ENCODE data around the gene KIFC1.

The KIFC1 gene

DNA sequence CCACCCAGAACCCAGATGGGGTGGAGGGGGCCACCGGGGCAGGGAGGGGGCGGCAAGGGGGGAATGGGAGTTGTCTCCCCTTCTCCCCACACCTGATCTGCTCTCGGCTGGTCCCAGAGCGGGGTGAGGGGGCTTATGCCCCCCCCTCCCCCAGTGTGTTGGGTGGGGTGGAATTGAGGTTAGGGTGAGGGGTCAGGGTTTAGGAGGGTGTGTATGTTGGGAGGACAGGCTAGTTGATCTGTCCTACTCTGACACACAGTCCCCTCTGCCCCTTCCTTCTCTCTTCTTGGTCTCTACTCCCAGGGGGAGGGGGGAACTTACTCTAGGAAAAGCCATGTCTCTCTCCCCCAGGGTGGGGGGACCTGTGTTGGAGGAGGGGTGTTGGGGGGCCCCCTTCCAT lies 60.9 kb downstream of the KIFC1 start:
- Histone ChIP-seq H3K9ac (ENCODE audit: low read length) (no peak overlapping the region), H3K79me2 (ENCODE audit: insufficient read depth, low read length) (no peaks in the 10 kb centered on the region), H3K4me2 (ENCODE audit: low read length) (no peak overlapping the region), H3K27me3 (ENCODE audit: insufficient read depth, low read length) (no peaks in the 10 kb centered on the region), H3F3A (ENCODE audit: insufficient read depth, low read length) (no peaks in the 10 kb centered on the region), H3K4me3 (ENCODE audit: low read depth, low read length, poor library complexity, severe bottlenecking) (no peak overlapping the region), H2AFZ (ENCODE audit: low read length) (no peak overlapping the region), H4K20me1 (ENCODE audit: insufficient read depth, low read length) (no peaks in the 10 kb centered on the region), H3K4me1 (ENCODE audit: insufficient read depth, low read length, severe bottlenecking) (peaks cover 19% of the 10 kb centered on the region), H3K9me3 (ENCODE audit: low read length) (no peaks in the 10 kb centered on the region), H3K27ac (ENCODE audit: low read depth, low read length, poor library complexity, severe bottlenecking) (no peak overlapping the region), H3K36me3 (ENCODE audit: insufficient read depth, low read length) (peaks cover 12% of the 10 kb centered on the region; the same call in 1 of the 2 replicates), H3K9me2 (ENCODE audit: low read depth, low read length) (no peaks in the 10 kb centered on the region)
- TF ChIP-seq, protein P1, sequence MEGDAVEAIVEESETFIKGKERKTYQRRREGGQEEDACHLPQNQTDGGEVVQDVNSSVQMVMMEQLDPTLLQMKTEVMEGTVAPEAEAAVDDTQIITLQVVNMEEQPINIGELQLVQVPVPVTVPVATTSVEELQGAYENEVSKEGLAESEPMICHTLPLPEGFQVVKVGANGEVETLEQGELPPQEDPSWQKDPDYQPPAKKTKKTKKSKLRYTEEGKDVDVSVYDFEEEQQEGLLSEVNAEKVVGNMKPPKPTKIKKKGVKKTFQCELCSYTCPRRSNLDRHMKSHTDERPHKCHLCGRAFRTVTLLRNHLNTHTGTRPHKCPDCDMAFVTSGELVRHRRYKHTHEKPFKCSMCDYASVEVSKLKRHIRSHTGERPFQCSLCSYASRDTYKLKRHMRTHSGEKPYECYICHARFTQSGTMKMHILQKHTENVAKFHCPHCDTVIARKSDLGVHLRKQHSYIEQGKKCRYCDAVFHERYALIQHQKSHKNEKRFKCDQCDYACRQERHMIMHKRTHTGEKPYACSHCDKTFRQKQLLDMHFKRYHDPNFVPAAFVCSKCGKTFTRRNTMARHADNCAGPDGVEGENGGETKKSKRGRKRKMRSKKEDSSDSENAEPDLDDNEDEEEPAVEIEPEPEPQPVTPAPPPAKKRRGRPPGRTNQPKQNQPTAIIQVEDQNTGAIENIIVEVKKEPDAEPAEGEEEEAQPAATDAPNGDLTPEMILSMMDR (IDR thresholded peaks at IDR 0.05; ENCODE audit: low read length), result no peak
- TF ChIP-seq EZH2 (IDR thresholded peaks at IDR 0.05; ENCODE audit: borderline replicate concordance, low read length), result no peak

DNA sequence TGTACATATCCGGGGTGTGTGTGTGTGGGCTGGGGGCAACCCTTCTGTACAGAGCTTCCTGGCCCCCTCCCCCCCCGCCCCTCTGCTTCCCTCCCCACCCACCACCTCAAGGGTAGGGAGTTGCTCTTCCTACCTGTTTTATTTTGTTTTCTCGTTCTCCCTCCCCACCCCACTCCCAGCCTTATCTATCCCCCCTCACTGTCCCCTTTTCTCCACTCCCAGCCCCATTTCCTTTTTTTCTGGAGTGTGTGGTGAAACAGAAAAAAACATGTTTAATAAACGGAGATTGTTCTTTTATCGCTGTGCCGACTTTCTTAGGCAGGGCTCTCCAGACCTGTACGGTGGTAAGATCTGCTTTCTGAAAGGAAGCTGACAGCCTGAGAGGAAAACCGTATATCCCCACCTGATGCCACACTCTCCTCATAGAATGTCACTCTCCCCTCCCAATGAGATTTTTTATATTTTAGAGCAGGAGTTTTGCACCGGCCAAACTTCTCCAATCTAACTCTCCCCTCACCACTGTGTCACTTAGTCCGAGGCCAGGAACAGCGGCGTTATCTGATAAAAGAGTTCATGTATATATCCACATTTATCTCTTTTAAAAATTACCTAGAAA lies 61.9 kb downstream of the KIFC1 start:
- Histone ChIP-seq H3K36me3 (ENCODE audit: insufficient read depth, low read length) (peaks cover 12% of the 10 kb centered on the region; the same call in 1 of the 2 replicates), H3F3A (ENCODE audit: insufficient read depth, low read length) (no peaks in the 10 kb centered on the region), H3K4me3 (ENCODE audit: low read depth, low read length, poor library complexity, severe bottlenecking) (peak overlapping the region; percentile 78), H3K27me3 (ENCODE audit: insufficient read depth, low read length) (no peaks in the 10 kb centered on the region), H3K27ac (ENCODE audit: low read depth, low read length, poor library complexity, severe bottlenecking) (no peak overlapping the region), H3K9ac (ENCODE audit: low read length) (peak overlapping the region; percentile 74), H3K9me2 (ENCODE audit: low read depth, low read length) (no peaks in the 10 kb centered on the region), H2AFZ (ENCODE audit: low read length) (no peak overlapping the region), H3K79me2 (ENCODE audit: insufficient read depth, low read length) (no peaks in the 10 kb centered on the region), H3K4me2 (ENCODE audit: low read length) (peak overlapping the region; percentile 66), H3K4me1 (ENCODE audit: insufficient read depth, low read length, severe bottlenecking) (peaks cover 19% of the 10 kb centered on the region), H3K9me3 (ENCODE audit: low read length) (no peaks in the 10 kb centered on the region), H4K20me1 (ENCODE audit: insufficient read depth, low read length) (no peaks in the 10 kb centered on the region)
- TF ChIP-seq, protein P1 (IDR thresholded peaks at IDR 0.05; ENCODE audit: low read length), result no peak
- no peak for TF ChIP-seq EZH2 (IDR thresholded peaks at IDR 0.05; ENCODE audit: borderline replicate concordance, low read length)

DNA sequence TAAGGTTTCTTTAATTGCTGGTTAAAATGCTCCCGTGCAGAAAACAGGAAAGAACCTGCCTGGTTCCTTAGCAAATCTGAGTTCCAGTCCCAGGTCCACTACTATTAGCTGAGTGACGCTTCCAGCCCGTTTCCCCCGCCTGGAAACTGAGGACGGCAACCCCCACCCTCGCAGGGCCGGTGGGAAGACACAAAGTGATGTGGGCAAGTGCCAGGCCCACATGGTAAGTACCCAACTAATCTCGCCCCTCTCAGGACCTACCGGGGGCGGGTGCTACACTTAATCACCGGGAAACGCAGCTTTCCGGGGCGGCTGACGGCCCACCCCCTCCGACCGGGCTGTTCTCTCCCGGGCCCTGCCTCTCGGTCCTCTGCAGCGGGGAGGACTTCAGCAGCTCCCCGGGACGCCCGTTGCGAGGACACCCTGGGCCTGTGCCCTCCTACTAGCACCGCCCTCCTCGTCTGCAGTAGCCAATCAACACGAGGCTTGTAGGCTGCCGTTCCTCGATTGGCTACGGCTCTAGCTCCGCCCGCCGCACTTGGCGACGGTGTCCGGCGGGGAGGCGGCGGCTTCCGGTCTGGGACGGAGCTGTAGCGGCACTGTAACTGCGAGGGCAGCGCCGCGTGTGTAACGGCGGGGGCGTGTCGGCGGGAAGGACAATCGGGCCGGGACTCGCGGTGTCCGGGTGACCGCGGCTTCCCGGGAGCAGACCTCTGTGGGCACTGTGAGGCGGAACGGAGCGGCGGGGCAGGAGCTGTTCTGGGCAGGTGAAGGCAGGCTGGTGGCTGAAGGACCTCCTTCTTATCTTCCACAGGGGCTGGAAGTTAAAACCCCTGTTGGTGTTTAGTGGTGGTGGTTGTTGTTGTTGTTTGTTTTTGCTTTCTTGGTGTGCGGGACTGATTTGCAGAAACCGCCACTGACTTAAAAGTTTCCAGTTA lies 62.7 kb downstream of the KIFC1 start, which contains the start of gene ZBTB9:
Gene ZBTB9 (plus strand): TSS at position 568 of the 938 bp plus-strand sequence. CDS start 525 bp downstream, outside the sequence.
- Histone ChIP-seq H3K36me3 (ENCODE audit: insufficient read depth, low read length) (peaks cover 12% of the 10 kb centered on the region; the same call in 1 of the 2 replicates), H3K9me2 (ENCODE audit: low read depth, low read length) (no peaks in the 10 kb centered on the region), H4K20me1 (ENCODE audit: insufficient read depth, low read length) (no peaks in the 10 kb centered on the region), H3K4me1 (ENCODE audit: insufficient read depth, low read length, severe bottlenecking) (peaks cover 19% of the 10 kb centered on the region), H3K4me2 (ENCODE audit: low read length) (peak within 1 kb of the TSS; percentile 66), H3F3A (ENCODE audit: insufficient read depth, low read length) (no peaks in the 10 kb centered on the region), H3K27me3 (ENCODE audit: insufficient read depth, low read length) (no peaks in the 10 kb centered on the region), H2AFZ (ENCODE audit: low read length) (no peak within 1 kb of the TSS), H3K79me2 (ENCODE audit: insufficient read depth, low read length) (no peaks in the 10 kb centered on the region), H3K9me3 (ENCODE audit: low read length) (no peaks in the 10 kb centered on the region), H3K27ac (ENCODE audit: low read depth, low read length, poor library complexity, severe bottlenecking) (no peak within 1 kb of the TSS), H3K4me3 (ENCODE audit: low read depth, low read length, poor library complexity, severe bottlenecking) (peak within 1 kb of the TSS; percentile 78), H3K9ac (ENCODE audit: low read length) (peak within 1 kb of the TSS; percentile 74)
- TF ChIP-seq EZH2 (IDR thresholded peaks at IDR 0.05; ENCODE audit: borderline replicate concordance, low read length), result no peak
- TF ChIP-seq, protein P1 (IDR thresholded peaks at IDR 0.05; ENCODE audit: low read length), result no peak
